22Rv1 (cell line): Measurements from ENCODE around the gene OR56B4.
"Not testable (repeated sequence)": the region's sequence is repeated elsewhere in the genome, so short reads cannot be mapped to it uniquely, and the experiment has no call there.

ENCODE experiments used
- H3K27ac ChIP-seq: fragments of 450-650 bp; 2 replicates; pipeline ENCODE4 v1.5.1; 2017
- ZFX ChIP-seq: fragments of 450-650 bp; IDR thresholded peaks from 2 replicates; pipeline ENCODE4 v1.6.1; 2017; ENCODE audit warnings: antibody characterized with exemption, borderline replicate concordance
- TF ChIP-seq, protein P1 (sequence below): fragments of 450-650 bp; IDR thresholded peaks from 2 replicates; pipeline ENCODE4 v1.5.1; 2017; ENCODE audit warnings: mild to moderate bottlenecking

OR56B4 gene, protein sequence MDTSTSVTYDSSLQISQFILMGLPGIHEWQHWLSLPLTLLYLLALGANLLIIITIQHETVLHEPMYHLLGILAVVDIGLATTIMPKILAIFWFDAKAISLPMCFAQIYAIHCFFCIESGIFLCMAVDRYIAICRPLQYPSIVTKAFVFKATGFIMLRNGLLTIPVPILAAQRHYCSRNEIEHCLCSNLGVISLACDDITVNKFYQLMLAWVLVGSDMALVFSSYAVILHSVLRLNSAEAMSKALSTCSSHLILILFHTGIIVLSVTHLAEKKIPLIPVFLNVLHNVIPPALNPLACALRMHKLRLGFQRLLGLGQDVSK

DNA sequence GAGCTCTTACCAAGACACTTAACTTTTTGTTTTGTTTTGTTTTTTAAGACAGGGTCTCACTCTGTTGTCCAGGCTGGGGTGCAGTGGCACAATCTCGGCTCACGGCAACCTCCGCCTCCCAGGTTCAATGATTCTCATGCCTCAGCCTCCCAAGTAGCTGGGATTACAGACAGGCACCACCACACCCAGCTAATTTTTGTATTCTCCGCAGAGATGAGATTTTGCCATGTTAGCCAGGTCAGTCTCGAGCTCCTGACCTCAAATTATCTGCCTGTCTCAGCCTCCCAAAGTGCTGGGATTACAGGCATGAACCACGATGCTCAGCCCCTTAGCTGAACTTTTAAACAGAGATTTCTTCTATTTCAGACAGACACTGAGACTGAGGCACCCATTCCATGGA, at the start of gene OR56B4:
Gene OR56B4 (plus strand): TSS at position 301 of the 400 bp plus-strand sequence. CDS start 95 bp downstream, at position 396.
- not testable (repeated sequence) for H3K27ac ChIP-seq

DNA sequence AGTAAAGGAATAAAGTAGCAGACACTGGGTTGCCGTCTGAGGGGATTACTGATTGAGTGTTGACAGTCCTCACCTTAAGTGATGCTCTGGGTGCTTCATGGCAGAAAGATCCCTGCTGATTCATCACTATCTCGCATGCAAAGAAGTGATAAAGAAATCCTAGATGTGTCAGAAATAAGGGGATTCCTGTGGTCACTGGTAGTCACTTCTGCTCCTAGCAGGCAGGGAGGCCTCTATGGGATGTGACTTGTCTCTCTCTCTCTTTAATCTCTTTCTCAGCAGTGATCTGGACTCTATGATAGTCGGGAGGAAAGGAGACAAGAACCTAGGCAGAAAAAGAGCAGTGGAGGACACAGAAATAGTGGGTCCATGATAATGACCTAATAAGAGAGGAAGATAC, 46.0 kb upstream of the OR56B4 start:
- no peak overlapping the region for H3K27ac ChIP-seq
- TF ChIP-seq, protein P1, sequence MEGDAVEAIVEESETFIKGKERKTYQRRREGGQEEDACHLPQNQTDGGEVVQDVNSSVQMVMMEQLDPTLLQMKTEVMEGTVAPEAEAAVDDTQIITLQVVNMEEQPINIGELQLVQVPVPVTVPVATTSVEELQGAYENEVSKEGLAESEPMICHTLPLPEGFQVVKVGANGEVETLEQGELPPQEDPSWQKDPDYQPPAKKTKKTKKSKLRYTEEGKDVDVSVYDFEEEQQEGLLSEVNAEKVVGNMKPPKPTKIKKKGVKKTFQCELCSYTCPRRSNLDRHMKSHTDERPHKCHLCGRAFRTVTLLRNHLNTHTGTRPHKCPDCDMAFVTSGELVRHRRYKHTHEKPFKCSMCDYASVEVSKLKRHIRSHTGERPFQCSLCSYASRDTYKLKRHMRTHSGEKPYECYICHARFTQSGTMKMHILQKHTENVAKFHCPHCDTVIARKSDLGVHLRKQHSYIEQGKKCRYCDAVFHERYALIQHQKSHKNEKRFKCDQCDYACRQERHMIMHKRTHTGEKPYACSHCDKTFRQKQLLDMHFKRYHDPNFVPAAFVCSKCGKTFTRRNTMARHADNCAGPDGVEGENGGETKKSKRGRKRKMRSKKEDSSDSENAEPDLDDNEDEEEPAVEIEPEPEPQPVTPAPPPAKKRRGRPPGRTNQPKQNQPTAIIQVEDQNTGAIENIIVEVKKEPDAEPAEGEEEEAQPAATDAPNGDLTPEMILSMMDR, result no peak
- TF ChIP-seq ZFX, result no peak

DNA sequence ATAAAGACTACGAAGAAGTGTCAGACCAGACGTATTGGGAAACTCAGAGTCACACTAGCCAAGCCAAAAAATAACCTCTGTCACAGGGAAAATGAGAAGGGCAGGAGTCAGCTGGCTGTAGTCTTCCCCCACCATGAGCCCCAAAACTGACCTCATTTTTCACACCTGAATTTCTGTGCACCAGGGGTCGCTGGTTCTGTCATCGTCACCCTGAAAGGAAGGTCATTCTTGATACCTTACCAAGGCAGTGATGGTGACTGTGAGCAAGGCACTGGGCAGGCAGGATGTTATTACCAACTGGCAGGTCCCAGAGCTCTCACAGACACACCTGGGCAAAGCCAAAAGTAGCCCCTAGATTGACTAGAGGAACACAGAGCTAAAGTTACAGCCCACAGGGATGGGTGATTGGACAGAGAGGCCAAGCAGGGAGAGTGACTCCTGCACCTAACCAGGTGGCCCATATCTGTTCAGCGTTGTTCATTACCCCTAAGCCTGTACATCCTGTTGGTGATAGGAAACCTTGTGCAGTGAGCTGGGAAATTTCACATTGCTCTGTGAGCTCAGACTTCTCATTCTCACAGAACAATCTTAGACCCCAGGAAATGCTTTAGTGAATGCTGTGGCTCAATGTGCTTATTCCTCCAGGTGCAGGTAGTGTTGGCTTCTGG, 44.7 kb upstream of the OR56B4 start:
- no peak overlapping the region for H3K27ac ChIP-seq
- TF ChIP-seq, protein P1, result no peak
- TF ChIP-seq ZFX, result no peak

DNA sequence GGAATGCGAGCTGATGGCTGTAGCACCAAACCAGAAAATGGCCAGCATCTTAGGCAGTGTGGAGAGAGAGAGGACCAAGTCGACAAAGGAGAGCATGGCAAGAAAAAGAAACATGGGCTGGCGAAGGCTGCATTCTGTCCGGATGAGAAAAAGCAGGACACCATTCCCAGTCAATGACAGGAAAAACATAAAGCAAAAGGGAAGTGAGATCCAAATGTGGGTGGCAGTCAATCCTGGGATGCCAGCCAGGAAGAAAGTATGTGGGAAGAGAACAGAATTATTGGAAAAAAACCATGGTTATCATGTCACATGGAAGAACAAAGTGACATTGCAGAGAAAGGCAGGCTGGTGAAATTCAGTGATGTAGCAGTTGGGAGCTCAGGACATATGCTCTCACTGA, 40.0 kb upstream of the OR56B4 start:
- H3K27ac ChIP-seq, result no peak overlapping the region
- no peak for TF ChIP-seq ZFX
- TF ChIP-seq, protein P1, result no peak

DNA sequence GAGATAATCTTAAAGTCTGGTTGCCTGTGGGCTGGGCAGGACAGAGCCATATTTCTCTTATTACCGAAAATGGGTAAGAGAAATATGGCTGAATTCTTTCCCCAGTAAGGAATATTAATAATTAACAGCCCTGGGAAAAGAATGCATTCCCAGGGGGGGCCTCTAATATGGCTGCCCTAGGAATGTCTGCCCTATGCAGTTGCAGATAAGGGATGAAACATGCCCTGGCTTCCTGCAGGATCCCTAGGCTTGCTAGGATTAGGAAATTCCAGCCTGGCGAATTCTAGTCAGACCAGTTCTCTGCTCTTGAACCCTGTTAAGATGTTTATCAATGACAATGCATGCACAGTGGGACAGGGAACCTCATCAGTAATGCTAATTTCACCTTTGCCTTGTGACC, 31.0 kb upstream of the OR56B4 start:
- H3K27ac ChIP-seq, result not testable (repeated sequence)

DNA sequence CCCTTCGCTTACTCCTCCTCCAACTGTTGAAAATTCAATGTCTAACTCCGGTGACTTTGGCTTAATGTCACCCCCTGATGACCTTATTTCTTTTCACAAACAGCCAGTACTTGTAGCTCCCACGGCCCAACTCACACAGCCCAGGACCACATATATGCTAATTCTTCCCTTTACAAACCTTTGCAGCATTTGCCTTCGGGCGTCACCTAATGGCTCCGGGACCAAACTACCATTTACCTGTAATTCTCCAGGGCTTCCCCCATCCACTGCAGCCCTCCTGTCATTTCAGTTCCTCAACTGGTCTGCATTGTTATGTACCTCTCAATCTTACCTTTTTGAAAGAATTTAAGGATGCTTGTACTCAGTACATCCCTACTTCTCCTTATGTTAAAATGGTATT, 29.8 kb upstream of the OR56B4 start:
- no peak overlapping the region for H3K27ac ChIP-seq
- TF ChIP-seq ZFX, result no peak
- TF ChIP-seq, protein P1, result no peak

DNA sequence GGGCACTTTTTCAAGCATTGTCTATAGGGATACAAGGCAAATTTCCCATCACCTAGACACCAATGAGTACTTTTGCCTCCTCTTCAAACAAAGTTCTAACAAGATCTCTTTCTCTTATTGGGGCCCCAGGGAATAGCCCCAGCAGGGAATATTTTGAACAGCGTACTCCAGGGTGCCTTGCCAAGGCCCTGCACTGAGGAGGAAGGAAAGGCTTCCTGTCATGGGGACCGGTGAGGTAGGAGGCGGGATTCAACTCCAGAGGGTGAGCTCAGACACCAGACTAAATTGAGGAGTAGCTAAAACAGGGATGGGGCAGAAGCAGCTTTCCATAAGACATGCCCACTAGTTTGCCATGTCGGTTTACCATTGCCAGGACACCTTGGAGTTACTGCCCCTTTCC, 28.0 kb upstream of the OR56B4 start:
- H3K27ac ChIP-seq, result no peak overlapping the region
- TF ChIP-seq, protein P1, result no peak

DNA sequence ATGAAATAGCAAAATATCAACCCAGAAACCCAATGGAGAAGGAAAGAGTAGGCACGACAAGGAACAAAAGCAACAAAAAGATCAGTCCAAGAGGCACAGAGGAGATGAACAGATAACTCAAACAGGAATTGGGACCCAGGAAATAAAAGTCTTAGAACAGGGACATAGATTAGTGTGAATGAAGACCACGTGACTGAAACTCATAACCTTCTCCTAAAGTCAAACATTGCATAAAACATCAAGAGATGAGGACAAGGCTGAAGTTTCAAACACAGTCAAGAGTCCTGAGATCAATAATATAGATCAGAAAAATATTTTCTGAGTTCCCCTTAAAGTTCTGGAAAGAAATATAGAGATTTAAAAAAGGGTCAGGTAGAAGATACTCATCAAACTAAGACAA, 24.4 kb upstream of the OR56B4 start:
- no peak overlapping the region for H3K27ac ChIP-seq
- TF ChIP-seq, protein P1, result no peak
- no peak for TF ChIP-seq ZFX
